Activated CD8-positive, alpha-beta memory T cell treated with anti-CD3 and anti-CD28 coated beads, Interleukin-2, amount 50 U/mL, for 1 hour (primary cell): ENCODE data around the gene PROP1.
"Not testable (repeated sequence)": the region's sequence is repeated elsewhere in the genome, so short reads cannot be mapped to it uniquely, and the experiment has no call there.

Source experiments
- DNase-seq: peaks from one replicate; pipeline ENCODE4 v3.0.0-alpha.2; 2020; ENCODE audit errors: extremely low read depth

The PROP1 gene

DNA sequence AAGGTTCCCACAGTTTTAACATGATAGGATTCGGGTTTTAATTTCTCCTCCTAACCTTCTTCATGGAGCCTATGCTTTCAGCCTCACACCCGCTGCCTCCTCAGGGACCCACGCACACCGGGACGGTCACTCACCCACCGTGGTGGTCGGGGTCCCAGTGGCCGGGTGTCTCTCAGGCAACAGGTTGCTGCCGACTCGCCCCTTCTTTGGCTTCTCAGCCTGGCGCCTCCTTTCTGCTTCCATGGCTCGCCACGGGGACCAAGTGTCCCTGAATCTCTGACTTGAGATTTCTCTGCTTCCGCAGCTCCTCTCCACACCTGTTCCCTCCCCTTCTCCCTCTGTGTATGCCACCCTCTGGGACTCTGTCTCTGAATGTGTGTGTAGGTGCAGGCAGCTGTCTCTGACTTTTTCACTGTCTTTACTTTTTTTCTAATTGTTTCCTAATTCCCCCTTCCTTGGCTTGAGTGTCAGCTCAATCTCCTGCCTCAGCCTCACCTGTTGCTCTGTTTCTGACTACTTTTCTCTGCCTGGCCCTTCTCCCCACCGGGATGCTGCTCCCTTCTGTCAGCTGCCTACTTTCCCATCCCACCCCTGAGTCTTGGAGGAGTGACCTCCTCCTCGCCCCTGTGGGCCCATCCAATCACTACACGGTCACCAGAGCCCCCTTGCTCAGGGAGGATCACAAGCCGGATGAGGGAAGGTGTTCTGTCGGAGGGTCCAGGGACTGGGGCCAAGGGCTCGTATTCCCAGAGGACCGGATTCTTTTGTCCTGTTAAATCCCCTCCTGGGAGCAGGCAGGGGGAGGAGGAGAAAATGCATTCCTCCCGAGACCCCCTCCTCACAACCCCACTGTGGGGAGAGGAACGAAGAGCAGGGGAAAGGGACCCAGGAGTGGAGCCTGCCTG, at the start of gene PROP1:
TSS of gene PROP1 (minus strand) at position 552 of the 905 bp plus-strand sequence. CDS start at position 243, 309 bp downstream.
- DNase-seq: no peak

DNA sequence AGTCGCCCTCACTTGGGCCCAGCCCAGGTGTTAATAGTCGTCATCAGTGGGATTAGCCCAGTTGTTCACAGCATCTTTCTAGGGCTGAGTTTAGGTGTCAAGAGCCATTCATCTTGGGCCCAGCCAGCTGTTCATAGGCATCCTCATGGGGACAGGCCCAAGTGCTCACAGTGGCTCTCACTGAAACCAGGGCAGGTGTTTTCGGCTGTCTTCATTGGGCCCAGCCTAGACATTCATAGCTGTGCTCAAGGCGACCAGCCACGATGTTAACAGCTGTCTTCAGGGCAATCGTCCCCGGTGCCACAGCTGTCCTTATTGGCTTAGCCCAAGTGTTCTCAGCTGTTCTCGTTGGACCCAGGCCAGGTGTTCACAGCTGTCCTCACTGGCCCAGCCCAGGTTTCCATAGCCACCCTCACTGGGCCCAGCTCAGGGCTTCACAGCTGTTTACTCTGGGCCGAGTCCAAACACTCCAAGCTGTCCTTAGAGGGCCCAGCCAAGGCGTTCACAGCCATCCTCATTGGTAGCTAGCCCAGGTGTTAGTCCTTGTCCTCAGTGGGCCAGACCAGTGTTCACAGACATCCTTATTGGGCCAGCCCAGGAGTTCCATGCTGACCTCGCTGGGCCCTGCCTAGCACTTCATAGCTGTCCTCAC, 23.5 kb upstream of the PROP1 start:
- not testable (repeated sequence) for DNase-seq

DNA sequence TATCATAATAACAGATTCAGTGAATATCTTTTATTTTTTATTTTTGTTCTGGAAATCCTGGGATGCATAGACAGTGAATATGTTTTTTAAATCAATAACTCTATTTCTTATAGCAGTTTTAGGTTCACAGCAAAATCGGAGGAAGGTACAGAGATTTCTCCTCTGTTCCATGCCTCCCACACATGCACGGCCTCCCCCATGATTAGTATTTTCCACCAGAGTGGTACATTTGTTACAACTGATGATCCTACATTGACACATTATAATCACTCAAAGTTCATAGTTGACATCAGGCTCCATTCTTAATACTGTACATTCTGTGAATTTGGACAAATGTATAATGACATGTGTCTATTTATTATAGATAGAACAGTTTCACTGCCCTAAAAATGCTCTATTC, 16.7 kb upstream of the PROP1 start:
- DNase-seq: not testable (repeated sequence)

DNA sequence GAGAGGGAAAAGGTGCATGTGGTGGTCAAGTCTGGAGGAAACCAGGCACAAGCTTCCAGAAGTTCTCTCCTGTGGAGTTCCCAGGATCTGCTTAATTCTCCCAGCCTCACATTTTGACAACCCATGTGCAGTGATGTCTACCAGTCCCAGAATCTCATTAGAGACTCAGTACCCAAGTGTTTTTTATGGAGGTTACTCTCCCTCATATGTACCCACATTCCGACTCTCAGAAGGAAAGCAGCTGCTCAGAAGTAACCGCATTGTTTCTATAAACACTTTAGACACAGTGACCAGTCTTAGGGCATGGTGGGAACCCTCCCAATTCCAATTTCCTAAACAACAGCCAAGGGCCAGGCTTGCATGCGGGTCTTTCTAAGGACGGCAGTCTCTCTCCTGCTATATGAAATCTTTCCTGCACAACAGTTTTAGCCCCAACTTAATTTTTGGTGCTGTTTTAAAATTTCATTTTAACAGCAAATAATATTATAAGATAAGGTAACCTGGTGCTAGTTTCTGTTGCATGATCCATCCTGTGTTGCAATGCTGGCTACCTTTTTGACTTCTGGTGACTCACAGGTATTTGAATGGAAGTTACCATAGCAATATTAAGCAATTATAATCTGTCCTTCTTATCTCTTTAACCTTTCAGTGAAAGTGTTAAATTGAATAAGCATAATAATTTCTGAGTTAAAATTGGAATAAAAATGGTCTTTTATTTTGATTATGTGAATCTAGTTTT, 15.9 kb upstream of the PROP1 start:
- DNase-seq: not testable (repeated sequence)

DNA sequence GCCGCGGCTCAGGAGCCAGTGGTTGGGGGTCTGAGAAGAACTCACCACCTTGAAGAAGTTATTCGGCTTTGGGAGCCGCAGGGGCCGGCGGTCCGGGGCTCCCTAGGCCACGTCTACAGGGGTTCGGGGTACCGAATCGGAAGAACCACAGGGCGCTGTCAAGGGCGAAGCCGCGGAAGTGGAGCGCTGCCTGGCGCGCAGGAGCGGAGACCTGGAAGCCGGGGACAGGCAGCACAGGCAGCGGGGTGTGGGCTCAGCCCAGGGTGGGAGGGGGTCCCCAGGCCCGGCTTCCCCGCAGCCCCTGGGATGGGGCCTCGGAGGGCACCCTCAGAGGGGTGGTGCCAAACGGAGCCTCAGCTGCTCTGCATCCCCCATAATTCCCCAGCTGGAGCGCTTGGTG, 11.2 kb upstream of the PROP1 start:
- DNase-seq: not testable (repeated sequence)

DNA sequence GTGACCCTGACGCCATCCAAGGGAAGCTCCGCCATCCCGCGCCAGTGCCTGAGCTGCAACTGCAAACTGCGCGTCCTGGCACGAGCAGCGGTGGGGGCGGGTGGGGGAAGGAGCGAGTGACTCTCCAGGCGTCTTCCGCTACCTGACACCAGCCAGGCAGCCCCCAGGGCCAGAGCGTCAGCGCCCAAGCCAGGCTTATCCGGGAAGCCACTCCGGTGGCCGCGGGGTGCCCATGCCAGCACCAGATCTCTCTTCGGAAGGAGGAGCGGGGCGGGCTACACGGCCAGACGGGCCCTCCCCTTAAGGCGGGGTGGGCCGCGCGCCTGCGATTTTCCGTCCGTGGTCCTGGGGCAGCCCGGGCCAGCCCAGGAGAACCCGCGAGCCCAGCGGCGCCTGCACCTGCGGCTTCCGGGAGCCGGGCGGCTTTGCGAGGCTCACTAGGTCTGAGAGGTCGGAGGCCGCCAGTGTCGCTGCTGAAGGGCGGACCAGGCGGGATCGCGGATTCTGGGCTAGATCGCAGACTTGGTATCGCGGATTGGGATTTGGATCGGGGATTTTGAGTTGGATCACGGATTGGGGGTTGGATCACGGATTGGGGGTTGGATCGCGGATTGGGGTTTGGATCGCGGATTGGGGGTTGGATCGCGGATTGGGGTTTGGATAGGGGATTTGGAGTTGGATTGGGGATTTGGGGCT, 10.6 kb upstream of the PROP1 start:
- DNase-seq: peak; percentile 16

DNA sequence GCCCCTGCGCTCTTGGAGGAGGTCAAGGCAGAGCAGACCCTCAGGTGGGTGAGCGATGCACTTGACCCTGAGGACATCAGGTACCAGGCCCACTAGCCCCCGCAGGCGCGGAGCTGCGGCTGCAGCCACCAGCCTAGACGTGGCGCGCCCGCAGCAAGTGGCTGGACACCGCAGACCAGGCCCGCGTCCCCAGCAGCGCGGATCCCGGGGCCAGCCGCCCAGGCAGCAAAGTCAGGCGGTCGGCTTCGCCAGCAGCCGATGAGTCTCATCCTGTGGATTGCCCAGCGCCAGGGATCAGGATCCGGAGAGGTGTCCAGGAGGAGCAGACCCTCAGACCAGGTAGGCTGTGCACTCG, 10.1 kb upstream of the PROP1 start:
- DNase-seq: not testable (repeated sequence)

DNA sequence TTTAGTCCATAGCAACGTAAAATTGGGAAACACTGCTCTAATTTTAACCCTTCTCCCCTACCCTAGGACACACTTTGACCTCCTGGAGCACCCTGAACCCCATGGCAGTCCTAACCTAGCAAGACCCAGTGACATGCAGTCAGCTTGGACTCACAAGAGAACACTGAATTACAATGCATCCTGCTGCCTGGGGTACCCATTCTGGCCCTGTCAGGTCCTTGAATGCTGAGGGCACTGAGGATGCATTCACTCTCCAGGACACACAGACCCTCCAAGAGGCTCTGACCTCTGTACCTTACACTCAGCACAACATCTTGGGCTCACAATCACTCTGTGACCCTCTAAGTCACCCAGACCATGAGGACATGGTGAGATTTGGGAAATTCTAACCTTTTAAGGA, 1.8 kb upstream of the PROP1 start:
- no peak for DNase-seq

DNA sequence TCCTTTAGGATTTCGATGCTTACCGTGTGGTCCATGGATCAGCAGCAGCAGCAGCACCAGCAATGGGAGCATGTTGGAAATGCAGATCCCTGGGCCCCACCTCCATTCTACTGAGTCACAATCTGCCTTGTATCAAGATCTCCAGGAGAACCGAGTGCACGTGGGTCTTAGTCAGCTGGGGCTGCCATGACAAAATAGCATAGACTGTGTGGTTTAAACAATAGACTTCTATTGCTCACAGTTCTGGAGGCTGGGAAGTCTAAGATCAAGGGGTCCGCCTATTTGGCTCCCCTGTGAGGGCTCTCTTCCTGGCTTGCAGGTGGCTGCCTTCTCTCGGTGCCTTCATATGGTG, 1.3 kb upstream of the PROP1 start:
- no peak for DNase-seq

DNA sequence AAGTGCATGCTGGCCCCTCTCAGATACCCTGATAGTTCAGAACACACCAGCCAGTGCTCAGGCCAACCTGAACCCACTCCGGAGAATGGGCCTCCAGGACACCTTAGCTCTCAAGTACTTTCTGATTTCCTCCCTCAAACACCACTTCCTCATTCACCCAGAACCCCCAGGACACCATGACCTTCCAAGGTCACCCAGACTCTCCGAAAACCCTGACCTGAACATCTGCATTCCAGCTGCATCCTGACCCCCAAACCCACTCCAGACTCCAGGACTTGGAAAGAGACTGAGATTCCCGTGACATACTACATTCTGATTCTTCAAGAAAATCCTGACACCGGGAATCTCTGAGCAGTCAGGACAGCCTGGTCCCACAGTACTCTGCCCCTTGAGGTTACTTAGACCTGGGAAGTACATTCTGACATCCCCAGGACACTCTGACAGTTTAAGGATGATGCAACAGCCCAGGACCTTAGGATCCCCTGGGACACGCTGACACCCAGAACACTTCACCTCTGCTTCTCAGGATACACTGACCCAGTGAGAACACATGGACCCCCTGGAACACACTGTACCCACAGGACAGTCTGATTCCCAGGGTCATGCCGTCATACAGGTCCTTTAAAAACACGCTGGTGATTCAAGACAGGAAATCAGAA, 747 bp upstream of the PROP1 start:
- DNase-seq: no peak

DNA sequence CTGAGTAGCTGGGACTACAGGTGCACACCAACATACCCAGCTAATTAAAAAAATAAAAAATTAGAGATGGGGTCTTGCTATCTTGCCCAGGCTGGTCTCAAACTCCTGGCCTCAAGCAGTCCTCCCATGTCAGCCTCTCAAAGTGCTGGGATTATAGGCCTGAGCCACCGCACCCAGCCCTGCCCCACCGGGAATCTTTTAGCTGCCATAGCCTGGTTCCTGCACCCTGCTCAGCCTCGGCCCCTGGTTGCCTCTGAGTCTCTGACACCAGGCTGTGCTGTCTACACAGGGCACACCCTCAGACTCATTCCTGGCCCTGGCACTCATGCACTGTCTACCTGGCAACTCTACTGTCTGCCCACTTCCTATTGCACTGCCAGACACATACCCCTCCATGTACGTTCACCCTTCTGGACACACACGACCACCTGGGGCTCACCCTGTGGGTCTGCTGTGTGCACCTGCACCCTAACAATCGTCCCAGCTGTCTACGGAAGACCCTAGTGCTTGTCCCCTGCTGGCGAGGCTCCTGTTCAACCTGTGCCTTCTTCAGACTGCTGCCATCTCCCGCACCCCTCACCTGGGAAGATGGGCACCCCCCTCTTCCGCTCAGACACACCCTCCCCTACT, 1.4 kb downstream of the PROP1 start:
- no peak for DNase-seq

DNA sequence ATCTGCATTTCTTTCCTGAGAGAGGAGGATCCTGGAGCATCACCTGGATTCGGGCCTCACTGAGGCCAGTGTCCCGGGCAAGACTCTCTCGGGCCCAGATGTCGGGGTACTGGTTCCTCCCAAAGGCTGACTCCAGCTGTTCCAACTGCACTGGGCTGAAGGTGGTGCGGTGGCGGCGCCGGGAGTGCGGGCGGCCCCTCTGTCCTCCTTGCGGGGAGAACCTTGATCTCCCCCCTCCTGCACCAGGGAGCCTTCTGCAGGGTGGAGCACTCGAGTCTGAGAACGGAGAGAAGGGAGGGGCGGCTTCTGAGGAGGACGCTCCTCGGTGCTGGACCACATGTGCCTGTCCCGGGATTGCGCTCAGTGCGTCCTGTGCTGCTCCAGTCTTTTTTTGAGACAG, 2.0 kb downstream of the PROP1 start:
- DNase-seq: no peak

DNA sequence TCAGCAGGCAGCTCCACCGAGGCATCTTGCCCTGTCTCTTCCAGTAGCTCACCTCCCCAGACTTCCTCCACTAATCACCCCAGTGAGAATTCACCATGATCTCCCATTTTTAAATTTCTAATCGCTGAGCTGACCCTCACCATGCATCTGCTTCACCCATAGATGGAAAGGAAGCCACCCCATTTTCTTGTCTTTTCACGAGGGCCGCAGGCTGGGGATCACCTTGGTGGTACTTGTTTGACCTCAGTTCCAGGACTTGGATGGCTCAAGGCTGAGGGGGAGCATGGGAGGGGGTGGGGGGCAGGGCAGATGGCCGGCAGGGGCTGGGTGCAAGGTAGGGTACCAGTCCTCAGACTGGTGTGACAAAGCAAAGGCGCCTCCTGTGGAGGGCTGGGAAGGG, 3.6 kb downstream of the PROP1 start:
- DNase-seq: no peak

DNA sequence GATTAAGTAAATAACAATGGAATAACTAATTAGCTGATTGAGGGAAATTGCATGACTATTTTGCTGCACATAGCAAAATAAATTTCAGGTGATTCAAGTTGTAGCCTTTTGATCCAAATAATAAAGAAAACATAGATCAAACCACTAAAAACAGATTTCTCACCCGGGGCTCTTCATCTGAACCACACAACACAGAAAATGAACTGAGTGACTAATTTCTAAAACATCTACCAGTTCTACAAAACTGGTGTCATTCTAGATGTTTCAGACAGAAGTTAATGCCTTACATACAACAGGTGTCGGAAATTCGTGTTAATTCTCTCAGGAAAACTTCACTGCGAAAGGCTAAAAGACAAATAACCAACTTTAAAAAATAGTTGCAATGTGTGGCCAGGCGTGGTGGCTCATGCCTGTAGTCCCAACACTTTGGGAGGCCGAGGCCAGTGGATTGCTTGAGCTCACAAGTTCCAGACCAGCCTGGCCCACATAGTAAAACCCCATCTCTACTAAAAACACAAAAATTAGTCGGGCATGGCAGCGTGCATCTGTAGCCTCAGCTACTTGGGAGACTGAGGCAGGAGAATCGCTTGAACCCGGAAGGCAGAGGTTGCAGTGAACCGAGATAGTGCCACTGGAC, 6.9 kb downstream of the PROP1 start:
- DNase-seq: no peak

DNA sequence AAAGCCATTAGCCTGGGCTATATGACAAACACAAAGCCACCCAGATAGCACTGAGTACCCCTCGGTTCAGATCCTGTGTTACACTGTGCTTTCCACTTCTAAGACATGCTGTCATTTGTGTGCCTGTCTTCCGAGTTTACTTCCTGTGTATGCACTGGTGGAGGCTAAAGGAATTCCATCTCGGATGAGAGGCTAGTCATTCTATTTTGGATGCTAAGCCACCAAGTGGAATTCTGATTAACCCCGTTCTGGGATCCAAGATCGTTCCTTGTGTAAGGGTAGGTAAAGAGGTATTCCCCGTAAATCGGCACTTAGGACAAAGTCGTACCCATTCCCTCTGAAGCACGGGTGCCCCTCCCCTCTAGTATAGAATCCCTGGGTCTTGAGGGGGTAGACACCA, 8.7 kb downstream of the PROP1 start:
- no peak for DNase-seq

DNA sequence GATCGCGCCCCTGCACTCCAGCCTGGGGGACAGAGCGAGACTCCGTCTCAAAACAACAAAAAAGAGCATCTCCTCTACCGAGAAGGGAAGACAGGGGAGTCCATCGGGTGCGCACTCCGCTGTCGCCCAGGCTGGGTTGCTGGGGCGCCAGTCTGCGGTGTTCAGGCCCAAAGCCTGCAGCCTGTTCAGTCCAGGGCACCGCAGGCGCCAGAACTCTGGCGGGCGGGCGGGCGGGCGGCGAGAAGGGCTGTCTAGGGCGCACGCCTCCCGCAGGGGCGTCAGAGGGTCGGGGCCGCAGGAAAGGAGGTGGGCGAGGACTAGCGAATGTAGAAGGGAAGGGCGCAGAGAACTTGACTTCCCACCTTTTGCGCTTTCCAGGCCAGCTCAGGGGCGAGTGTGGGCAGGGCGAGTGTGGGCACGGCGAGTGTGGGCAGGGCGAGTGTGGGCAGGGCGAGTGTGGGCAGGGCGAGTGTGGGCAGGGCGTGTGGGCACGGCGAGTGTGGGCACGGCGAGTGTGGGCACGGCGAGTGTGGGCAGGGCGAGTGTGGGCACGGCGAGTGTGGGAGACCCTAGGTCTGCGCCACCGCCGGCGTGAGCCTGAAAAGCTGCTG, 10.5 kb downstream of the PROP1 start:
- DNase-seq: no peak

DNA sequence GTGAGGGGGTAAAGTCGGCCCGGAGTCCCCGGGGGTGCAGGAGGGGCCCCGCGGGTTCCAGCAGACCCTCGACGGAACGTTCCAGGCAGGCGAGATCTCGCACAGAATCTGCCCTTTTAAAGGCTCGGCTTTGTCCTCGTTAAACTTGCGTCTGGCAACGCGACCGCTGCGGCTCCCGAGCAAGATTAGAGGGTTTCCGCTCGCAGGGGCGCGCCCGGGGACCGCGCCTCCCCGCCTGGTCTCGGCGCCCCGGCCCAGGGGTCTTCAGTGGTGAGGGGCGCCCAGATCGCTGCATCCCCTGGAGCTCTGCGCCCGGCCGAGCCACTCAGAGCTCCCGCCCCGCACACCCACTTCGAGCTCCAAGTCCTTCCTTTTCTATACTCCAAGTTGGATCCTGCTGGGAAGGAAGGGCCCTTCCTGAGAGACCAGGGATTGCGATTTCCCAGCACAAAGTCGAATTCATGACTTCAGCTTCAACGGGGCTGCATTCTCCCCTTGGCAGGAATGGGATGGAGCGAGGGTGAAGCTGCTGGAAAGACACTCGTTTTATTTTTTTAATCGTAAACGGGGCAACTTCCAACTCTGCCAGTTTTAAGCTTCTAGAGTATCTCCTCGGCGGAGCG, 11.3 kb downstream of the PROP1 start:
- no peak for DNase-seq

DNA sequence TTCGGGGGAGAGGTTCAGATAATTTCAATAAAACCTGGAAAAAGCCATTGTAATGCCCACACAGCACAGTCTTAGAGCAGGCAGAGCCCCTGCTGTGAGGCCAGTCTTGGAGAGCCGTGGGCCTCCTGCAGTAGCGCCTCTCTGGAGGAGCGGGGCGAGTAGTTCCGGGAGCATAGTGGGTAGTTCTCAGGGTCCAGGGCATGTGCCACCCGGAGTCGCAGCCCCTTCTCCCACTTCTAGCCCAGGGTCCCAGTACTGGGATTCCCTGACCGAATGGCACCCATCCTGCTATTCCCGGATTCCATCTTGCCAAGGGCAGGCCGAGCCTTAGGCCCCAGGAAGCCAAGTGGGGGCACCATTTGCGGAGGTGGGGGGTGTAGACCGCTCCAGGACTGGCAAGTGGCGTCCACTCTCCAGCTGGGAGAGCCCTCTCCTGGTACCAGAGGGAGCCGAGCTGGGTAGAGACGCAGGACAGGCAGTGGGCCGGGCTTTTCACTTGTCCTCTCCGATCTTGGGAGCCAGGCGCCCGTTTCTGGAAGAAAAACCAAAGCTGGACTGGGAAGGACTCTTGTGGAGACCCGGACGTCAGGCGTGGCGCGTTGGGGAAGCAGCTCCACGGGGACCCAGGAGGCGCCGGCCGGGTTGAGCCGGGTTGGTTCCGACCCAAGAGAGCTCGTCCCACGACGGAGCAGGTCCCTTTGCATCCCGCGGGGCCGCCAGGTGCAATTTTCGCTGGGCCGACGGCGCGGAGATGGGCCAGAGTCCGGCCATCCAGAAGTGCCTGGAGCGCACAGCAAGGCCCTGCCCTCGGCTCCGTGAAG, 12.1 kb downstream of the PROP1 start:
- no peak for DNase-seq

DNA sequence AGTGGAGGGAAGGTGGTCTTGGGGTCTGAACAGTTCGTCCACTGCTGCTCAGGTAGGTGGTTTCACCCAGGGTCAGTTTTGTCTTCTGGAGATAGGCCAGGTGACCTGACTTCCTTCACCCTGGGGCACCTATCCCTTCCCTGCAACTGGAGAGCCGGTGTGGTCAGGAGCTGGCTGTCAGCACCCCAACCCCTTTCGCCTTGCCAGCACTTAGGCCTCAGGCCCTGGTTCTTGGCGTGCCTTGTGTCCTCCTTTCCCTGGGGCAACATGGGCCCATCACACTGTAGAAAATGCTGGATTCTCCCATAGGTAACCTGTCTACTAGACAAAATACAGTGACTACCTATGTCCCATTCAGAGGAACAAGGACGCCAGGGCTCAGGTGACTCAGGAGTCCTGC, 13.1 kb downstream of the PROP1 start:
- DNase-seq: no peak
